ENCODE data around the gene TMEM88. TPM values are rescaled to one million over a fixed set of nuclear protein-coding genes. Genes with fewer than 3 reads are reported as not detected.

The TMEM88 gene
- total RNA-seq, 1 experiment from 2014 or later: 1.5 TPM

DNA sequence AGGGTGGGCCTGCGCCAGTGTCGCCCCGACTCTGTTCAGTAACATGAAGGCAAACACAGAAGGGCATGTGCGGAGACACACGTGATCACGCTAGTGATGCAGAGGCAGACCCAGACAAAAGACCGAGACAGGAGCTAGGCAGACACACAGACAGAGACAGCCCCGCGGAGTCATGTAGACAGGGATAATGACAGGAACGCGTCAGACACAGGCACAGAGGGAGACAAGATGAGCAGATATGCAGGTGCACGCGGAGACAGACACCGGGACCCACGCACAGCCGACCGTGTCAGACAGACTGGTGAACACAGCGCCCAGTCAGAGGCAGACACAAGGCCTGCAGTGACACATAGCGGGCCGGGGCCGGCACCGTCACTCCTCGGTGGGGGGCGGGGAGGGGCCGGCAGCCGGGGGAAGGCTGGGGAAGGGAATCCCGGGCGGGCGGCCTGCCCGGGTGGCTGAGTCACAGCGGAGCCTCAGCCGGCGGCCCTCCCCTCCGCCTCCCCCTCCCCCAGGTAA is 13.4 kb upstream of the TMEM88 start:
- Histone ChIP-seq H3K36me3 (ENCODE audit: low read depth, low read length) (no peaks in the 10 kb centered on the region), H2AFZ (ENCODE audit: low read length) (no peak overlapping the region; the same call in 1 of the 2 replicates), H3K9me2 (replicated peaks; ENCODE audit: low read length) (no peaks in the 10 kb centered on the region), H3K9me3 (ENCODE audit: low read length) (no peaks in the 10 kb centered on the region), H3K4me3 (ENCODE audit: low read length) (peak overlapping the region; percentile 84), H3K79me2 (ENCODE audit: low read length) (peaks cover 43% of the 10 kb centered on the region), H3K9ac (ENCODE audit: low read length) (peak overlapping the region; percentile 100), H3F3A (ENCODE audit: low read length, unreplicated experiment) (no peaks in the 10 kb centered on the region), H3K4me2 (ENCODE audit: low read length) (peak overlapping the region; percentile 88), H4K20me1 (ENCODE audit: low read length) (no peaks in the 10 kb centered on the region), H3K27me3 (ENCODE audit: low read length) (no peaks in the 10 kb centered on the region), H3K27ac (ENCODE audit: low read length) (peak overlapping the region; percentile 98), H3K4me1 (ENCODE audit: insufficient read depth, low read length) (peaks cover 42% of the 10 kb centered on the region)
- POLR2A ChIA-PET (ENCODE audit: unreplicated experiment): no interaction called here
- intact Hi-C loops (cut with micrococcal nuclease): loop anchor here (5.0 kb wide), 1 partner anchor 99 kb away; no protein-coding TSS in a partner anchor
- CTCF ChIA-PET: no interaction called here
- ATAC-seq: peak; percentile 32
- no TSS peak for BruUV-seq (replicated peaks)
- DNase-seq: peak; percentile 83
- TF ChIP-seq, protein P1, sequence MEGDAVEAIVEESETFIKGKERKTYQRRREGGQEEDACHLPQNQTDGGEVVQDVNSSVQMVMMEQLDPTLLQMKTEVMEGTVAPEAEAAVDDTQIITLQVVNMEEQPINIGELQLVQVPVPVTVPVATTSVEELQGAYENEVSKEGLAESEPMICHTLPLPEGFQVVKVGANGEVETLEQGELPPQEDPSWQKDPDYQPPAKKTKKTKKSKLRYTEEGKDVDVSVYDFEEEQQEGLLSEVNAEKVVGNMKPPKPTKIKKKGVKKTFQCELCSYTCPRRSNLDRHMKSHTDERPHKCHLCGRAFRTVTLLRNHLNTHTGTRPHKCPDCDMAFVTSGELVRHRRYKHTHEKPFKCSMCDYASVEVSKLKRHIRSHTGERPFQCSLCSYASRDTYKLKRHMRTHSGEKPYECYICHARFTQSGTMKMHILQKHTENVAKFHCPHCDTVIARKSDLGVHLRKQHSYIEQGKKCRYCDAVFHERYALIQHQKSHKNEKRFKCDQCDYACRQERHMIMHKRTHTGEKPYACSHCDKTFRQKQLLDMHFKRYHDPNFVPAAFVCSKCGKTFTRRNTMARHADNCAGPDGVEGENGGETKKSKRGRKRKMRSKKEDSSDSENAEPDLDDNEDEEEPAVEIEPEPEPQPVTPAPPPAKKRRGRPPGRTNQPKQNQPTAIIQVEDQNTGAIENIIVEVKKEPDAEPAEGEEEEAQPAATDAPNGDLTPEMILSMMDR (conservative IDR thresholded peaks at IDR 0.05; ENCODE audit: low read depth, low read length): peak; percentile 25; the same call in 1 of the 2 replicates
- no peak for TF ChIP-seq EZH2phosphoT487 (IDR thresholded peaks at IDR 0.05; ENCODE audit: borderline replicate concordance, low read length)
- TF ChIP-seq EZH2 (IDR thresholded peaks at IDR 0.05; ENCODE audit: low read length, unreplicated experiment): no peak

DNA sequence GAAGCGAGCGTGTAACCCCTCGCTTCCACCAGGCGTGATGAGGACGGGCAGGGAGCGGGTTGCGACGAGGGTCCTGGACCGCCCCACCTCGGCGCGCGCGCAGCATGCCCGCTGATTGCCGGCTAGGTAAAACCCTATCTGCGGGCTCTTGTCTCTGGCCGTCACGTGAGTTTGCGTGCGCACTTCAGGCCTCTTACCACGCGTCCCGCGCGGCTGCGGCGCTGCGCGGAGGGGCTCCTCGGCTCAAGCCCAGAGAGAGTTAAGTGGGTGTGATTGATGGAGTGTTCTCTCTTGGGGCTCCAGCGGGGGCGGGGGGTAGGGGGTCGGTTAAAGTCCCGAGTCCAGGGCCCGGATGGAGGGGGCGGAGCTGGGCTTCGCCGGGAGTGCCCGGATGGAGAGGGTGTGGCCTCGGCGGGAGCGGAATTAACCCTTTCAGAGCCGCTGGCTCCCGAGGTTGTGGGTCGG is 12.9 kb upstream of the TMEM88 start:
- Histone ChIP-seq H3K4me1 (ENCODE audit: insufficient read depth, low read length) (peaks cover 38% of the 10 kb centered on the region), H3K27ac (ENCODE audit: low read length) (peak overlapping the region; percentile 98), H2AFZ (ENCODE audit: low read length) (peak overlapping the region; percentile 76), H3K4me2 (ENCODE audit: low read length) (peak overlapping the region; percentile 88), H4K20me1 (ENCODE audit: low read length) (no peaks in the 10 kb centered on the region), H3K9me2 (replicated peaks; ENCODE audit: low read length) (no peaks in the 10 kb centered on the region), H3K9me3 (ENCODE audit: low read length) (no peaks in the 10 kb centered on the region), H3F3A (ENCODE audit: low read length, unreplicated experiment) (no peaks in the 10 kb centered on the region), H3K4me3 (ENCODE audit: low read length) (peak overlapping the region; percentile 84), H3K36me3 (ENCODE audit: low read depth, low read length) (no peaks in the 10 kb centered on the region; the same call in 1 of the 2 replicates), H3K27me3 (ENCODE audit: low read length) (no peaks in the 10 kb centered on the region), H3K79me2 (ENCODE audit: low read length) (peaks cover 43% of the 10 kb centered on the region), H3K9ac (ENCODE audit: low read length) (peak overlapping the region; percentile 100)
- peak; percentile 73 for DNase-seq
- intact Hi-C loops (cut with micrococcal nuclease): loop anchor here (2.0 to 5.0 kb wide), 2 partner anchors 15 to 100 kb away; partner anchors contain the start of gene NAA38
- peak; percentile 30 for ATAC-seq
- ChIA-PET POLR2A (ENCODE audit: unreplicated experiment) (no interaction called here), CTCF (no interaction called here)
- TF ChIP-seq EZH2phosphoT487 (IDR thresholded peaks at IDR 0.05; ENCODE audit: borderline replicate concordance, low read length) (no peak), EZH2 (IDR thresholded peaks at IDR 0.05; ENCODE audit: low read length, unreplicated experiment) (no peak)
- TF ChIP-seq, protein P1 (conservative IDR thresholded peaks at IDR 0.05; ENCODE audit: low read depth, low read length): no peak
- BruUV-seq (replicated peaks): no TSS peak

Measured in PC-3 (cell line).